Small intestine (tissue), 7 donors: Measurements from ENCODE around the gene TTLL10. TPM values are rescaled to one million over a fixed set of nuclear protein-coding genes. Genes with fewer than 3 reads are reported as not detected.

Source experiments
- DNase-seq, 2 donors: peaks; one replicate each; pipeline versions ENCODE4 v3.0.0 to v3.0.0-alpha.2; 2013
- FAIRE-seq: peaks from 2 replicates; lab custom pipeline; 2012; peaks lifted over from hg19 to GRCh38; lab: Jason Lieb, UNC
- H3K27ac ChIP-seq, 3 donors: one replicate each; pipeline ENCODE4 v1.5.1; 2013; ENCODE audit warnings: low read length in 2 of 3, mild to moderate bottlenecking in 2 of 3, control low read depth in 1 of 3, inconsistent platforms in 1 of 3, low read depth in 1 of 3, moderate library complexity in 1 of 3
- H3K27me3 ChIP-seq, 3 donors: one replicate each; pipeline ENCODE4 v1.6.1; 2013; ENCODE audit warnings: low read length in 3 of 3, inconsistent platforms in 1 of 3; ENCODE audit not compliant: control insufficient read depth in 3 of 3, insufficient read depth in 3 of 3
- H3K36me3 ChIP-seq, 3 donors: one replicate each; pipeline ENCODE4 v1.6.1; 2013; ENCODE audit warnings: low read length in 3 of 3, inconsistent platforms in 1 of 3, low read depth in 1 of 3, mild to moderate bottlenecking in 1 of 3, moderate library complexity in 1 of 3; ENCODE audit not compliant: control insufficient read depth in 3 of 3, insufficient read depth in 2 of 3
- H3K4me1 ChIP-seq, 3 donors: one replicate each; pipeline ENCODE4 v1.6.1; 2013; ENCODE audit warnings: low read length in 2 of 3, inconsistent platforms in 1 of 3, low read depth in 1 of 3, mild to moderate bottlenecking in 1 of 3, moderate library complexity in 1 of 3; ENCODE audit not compliant: control insufficient read depth in 3 of 3, insufficient read depth in 2 of 3
- H3K4me3 ChIP-seq, 3 donors: one replicate each; pipeline ENCODE4 v1.5.1; 2013; ENCODE audit warnings: low read length in 3 of 3, control low read depth in 1 of 3, inconsistent platforms in 1 of 3, low read depth in 1 of 3, mild to moderate bottlenecking in 1 of 3, moderate library complexity in 1 of 3
- H3K9me3 ChIP-seq, 2 donors: one replicate each; pipeline ENCODE4 v1.6.1; 2013; ENCODE audit warnings: low read depth in 1 of 2, low read length in 1 of 2; ENCODE audit not compliant: control insufficient read depth in 2 of 2, insufficient read depth in 1 of 2
- WGBS, 3 donors: extraction: QIAGEN DNeasy Blood & Tissue Kit; methylation state at CpG; one replicate each; pipeline ENCODE4 v1.1.7; 2013; 5-methylcytosine and 5-hydroxymethylcytosine counted together
- polyA plus RNA-seq, 4 donors: library from polyadenylated mRNA; stranded (reverse) in 3 of 4; unstranded in 1 of 4; fragments of 200-250 nt in 3 of 4; fragments of 120-200 nt in 1 of 4; gene quantifications; one replicate each; pipeline versions ENCODE4 v1.2.1 to v1.2.3, GENCODE V29; 2013
- donor health status: healthy with polysubstance abuse.
- donor health status: control.
- donor health status: control.
- donor health status: Bipolar disorder and iron deficiency.
- donor health status: healthy.

The TTLL10 gene
- polyA plus RNA-seq, 4 donors: 0.21 to 0.36 TPM; not detected in 2

GRCh38 chr1:1246577-1247340 lies 73.1 kb downstream of the TTLL10 start, which contains the start of gene C1QTNF12:
Gene C1QTNF12, minus strand, starts transcription at chr1:1246722. Its CDS starts 32 bp downstream, at chr1:1246690.
- peaks cover 0 to 12% (median 2%) of the 10 kb centered on the region in 3 donors for H3K4me1 ChIP-seq
- peaks cover 11 to 29% (median 22%) of the 10 kb centered on the region in 3 donors for H3K27me3 ChIP-seq
- H3K27ac ChIP-seq: no peak within 1 kb of the TSS
- peak in 1 of 2 donors; percentile 32 for DNase-seq
- peaks cover 0 to 20% (median 0%) of the 10 kb centered on the region in 3 donors for H3K36me3 ChIP-seq
- no peaks in the 10 kb centered on the region for H3K9me3 ChIP-seq
- no peak for FAIRE-seq
- H3K4me3 ChIP-seq: no peak within 1 kb of the TSS
- WGBS, 3 donors: 3 to 5% (median 4%) methylated on average over 42 to 74 of the region's 74 CpGs

GRCh38 chr1:1247341-1247913 lies 73.7 kb downstream of the TTLL10 start:
- no peak for FAIRE-seq
- Histone ChIP-seq H3K27ac (no peak overlapping the region), H3K4me1 (peaks cover 0 to 12% (median 2%) of the 10 kb centered on the region in 3 donors), H3K9me3 (no peaks in the 10 kb centered on the region), H3K36me3 (peaks cover 0 to 18% (median 0%) of the 10 kb centered on the region in 3 donors), H3K27me3 (peaks cover 11 to 29% (median 22%) of the 10 kb centered on the region in 3 donors), H3K4me3 (no peak overlapping the region)
- WGBS, 3 donors: 54 to 66% (median 59%) methylated on average over 20 to 25 of the region's 25 CpGs
- DNase-seq: no peak

Other genes with a start within 250 kb of the TTLL10 start
- gene SAMD11, start 250.0 kb upstream of the TTLL10 start, polyA plus RNA-seq: 10 to 100 TPM in 1 of 4 donors, 1 to 10 TPM in 2, under 1 TPM in 1; 0.89 to 13.6 (median 6.8) TPM
- gene NOC2L, start 214.6 kb upstream of the TTLL10 start, polyA plus RNA-seq: 10 to 100 TPM; 34.0 to 69.3 (median 45.4) TPM
- gene KLHL17, start 213.3 kb upstream of the TTLL10 start, polyA plus RNA-seq: 10 to 100 TPM in 1 of 4 donors, 1 to 10 TPM in 3; 3.9 to 11.9 (median 6.8) TPM
- under 1 TPM; 0.64 to 0.89 (median 0.76) TPM for gene PLEKHN1, start 207.4 kb upstream of the TTLL10 start, polyA plus RNA-seq
- 1 to 10 TPM in 1 of 4 donors, under 1 TPM in 2, not detected in 1; 0.22 to 1.6 (median 0.30) TPM for gene PERM1, start 191.8 kb upstream of the TTLL10 start, polyA plus RNA-seq
- gene HES4, start 173.8 kb upstream of the TTLL10 start, polyA plus RNA-seq: 1 to 10 TPM in 3 of 4 donors, under 1 TPM in 1; 0.89 to 8.2 (median 5.3) TPM
- 100 to 1,000 TPM in 2 of 4 donors, 10 to 100 TPM in 2; 21.1 to 282 (median 182) TPM for gene ISG15, start 160.4 kb upstream of the TTLL10 start, polyA plus RNA-seq
- 100 to 1,000 TPM in 1 of 4 donors, 10 to 100 TPM in 3; 13.2 to 104 (median 19.9) TPM for gene AGRN, start 153.8 kb upstream of the TTLL10 start, polyA plus RNA-seq
- under 1 TPM in 3 of 4 donors, not detected in 1; 0.15 to 0.45 (median 0.18) TPM for gene RNF223, start 99.6 kb upstream of the TTLL10 start, polyA plus RNA-seq
- 10 to 100 TPM in 3 of 4 donors, 1 to 10 TPM in 1; 9.2 to 19.0 (median 12.6) TPM for gene C1orf159, start 57.8 kb upstream of the TTLL10 start, polyA plus RNA-seq
- 1 to 10 TPM in 2 of 4 donors, under 1 TPM in 1, not detected in 1; 0.47 to 5.9 (median 1.8) TPM for gene TNFRSF18, start 32.7 kb downstream of the TTLL10 start, polyA plus RNA-seq
- 1 to 10 TPM in 3 of 4 donors, not detected in 1; 1.2 to 3.5 (median 3.1) TPM for gene TNFRSF4, start 40.3 kb downstream of the TTLL10 start, polyA plus RNA-seq
- 100 to 1,000 TPM in 3 of 4 donors, 10 to 100 TPM in 1; 91.2 to 190 (median 151) TPM for gene SDF4, start 58.1 kb downstream of the TTLL10 start, polyA plus RNA-seq
- 10 to 100 TPM in 2 of 4 donors, 1 to 10 TPM in 2; 2.7 to 13.7 (median 6.8) TPM for gene B3GALT6, start 58.4 kb downstream of the TTLL10 start, polyA plus RNA-seq
- gene C1QTNF12, start 72.8 kb downstream of the TTLL10 start, polyA plus RNA-seq: 100 to 1,000 TPM in 2 of 4 donors, 10 to 100 TPM in 2; 10.6 to 203 (median 98.5) TPM
- 10 to 100 TPM; 45.9 to 67.0 (median 60.7) TPM for gene UBE2J2, start 100.0 kb downstream of the TTLL10 start, polyA plus RNA-seq
- 10 to 100 TPM in 2 of 4 donors, 1 to 10 TPM in 2; 5.2 to 37.1 (median 17.2) TPM for gene SCNN1D, start 106.6 kb downstream of the TTLL10 start, polyA plus RNA-seq
- gene ACAP3, start 134.1 kb downstream of the TTLL10 start, polyA plus RNA-seq: 10 to 100 TPM; 28.6 to 71.1 (median 50.6) TPM
- gene PUSL1, start 134.7 kb downstream of the TTLL10 start, polyA plus RNA-seq: 10 to 100 TPM; 15.0 to 22.7 (median 18.4) TPM
- 100 to 1,000 TPM in 3 of 4 donors, 10 to 100 TPM in 1; 94.9 to 331 (median 186) TPM for gene INTS11, start 150.8 kb downstream of the TTLL10 start, polyA plus RNA-seq
- 10 to 100 TPM; 18.5 to 71.3 (median 45.1) TPM for gene CPTP, start 150.9 kb downstream of the TTLL10 start, polyA plus RNA-seq
- gene TAS1R3, start 157.4 kb downstream of the TTLL10 start, polyA plus RNA-seq: under 1 TPM; 0.33 to 0.99 (median 0.63) TPM
- gene DVL1, start 175.5 kb downstream of the TTLL10 start, polyA plus RNA-seq: 10 to 100 TPM; 46.7 to 88.8 (median 61.3) TPM
- gene MXRA8, start 184.7 kb downstream of the TTLL10 start, polyA plus RNA-seq: 100 to 1,000 TPM in 1 of 4 donors, 10 to 100 TPM in 1, 1 to 10 TPM in 2; 2.7 to 538 (median 14.7) TPM
- gene AURKAIP1, start 201.3 kb downstream of the TTLL10 start, polyA plus RNA-seq: 100 to 1,000 TPM in 3 of 4 donors, 10 to 100 TPM in 1; 88.1 to 382 (median 297) TPM
- 100 to 1,000 TPM in 3 of 4 donors, 10 to 100 TPM in 1; 71.9 to 224 (median 198) TPM for gene CCNL2, start 225.5 kb downstream of the TTLL10 start, polyA plus RNA-seq
- 100 to 1,000 TPM; 135 to 221 (median 167) TPM for gene MRPL20, start 233.4 kb downstream of the TTLL10 start, polyA plus RNA-seq
- 1 to 10 TPM; 1.1 to 1.7 (median 1.5) TPM for gene ANKRD65, start 247.4 kb downstream of the TTLL10 start, polyA plus RNA-seq